ENCODE data around the gene TFCP2. TPM values are rescaled to one million over a fixed set of nuclear protein-coding genes. Genes with fewer than 3 reads are reported as not detected.

Gene TFCP2
- total RNA-seq, 1 donor from 2014 or later: 30.2 TPM

GRCh38 chr12:51200156-51200555 is 27.2 kb upstream of the TFCP2 start:
- Histone ChIP-seq H3K36me3 (peaks cover 11% of the 10 kb centered on the region), H3K4me1 (no peaks in the 10 kb centered on the region), H3K9me3 (no peaks in the 10 kb centered on the region), H3K4me3 (no peak overlapping the region), H3K27me3 (ENCODE audit: low read depth) (no peaks in the 10 kb centered on the region), H3K27ac (no peak overlapping the region)
- TF ChIP-seq CTCF (IDR thresholded peaks at IDR 0.05): no peak
- DNase-seq: no peak
- intact Hi-C loops (cut with DNase I): no loop called here
- no peak for ATAC-seq

- H3K9me3 ChIP-seq: no peaks in the 10 kb centered on the region
- H3K4me1 ChIP-seq: no peaks in the 10 kb centered on the region
- H3K36me3 ChIP-seq: peaks cover 11% of the 10 kb centered on the region
- no peak for TF ChIP-seq CTCF (IDR thresholded peaks at IDR 0.05)
- H3K27me3 ChIP-seq (ENCODE audit: low read depth): no peaks in the 10 kb centered on the region
- no peak overlapping the region for H3K27ac ChIP-seq
- ATAC-seq: no peak
- intact Hi-C loops (cut with DNase I): no loop called here
- no peak for DNase-seq
- H3K4me3 ChIP-seq: no peak overlapping the region
These were observed 26.5 kb upstream of the TFCP2 start for GRCh38 chr12:51199366-51199945.

- no peak overlapping the region for H3K27ac ChIP-seq
- no peak for DNase-seq
- peaks cover 8% of the 10 kb centered on the region for H3K36me3 ChIP-seq
- H3K4me3 ChIP-seq: no peak overlapping the region
- intact Hi-C loops (cut with DNase I): no loop called here
- no peak for TF ChIP-seq CTCF (IDR thresholded peaks at IDR 0.05)
- no peaks in the 10 kb centered on the region for H3K27me3 ChIP-seq (ENCODE audit: low read depth)
- H3K9me3 ChIP-seq: no peaks in the 10 kb centered on the region
- H3K4me1 ChIP-seq: no peaks in the 10 kb centered on the region
- no peak for ATAC-seq
These were observed 25.8 kb upstream of the TFCP2 start for GRCh38 chr12:51198568-51199365.

- intact Hi-C loops (cut with DNase I): no loop called here
- DNase-seq (no peak), ATAC-seq (peak in 1 of 2 donors; percentile 14)
- no peak overlapping the region for H3K4me3 ChIP-seq
- H3K36me3 ChIP-seq: peaks cover 4% of the 10 kb centered on the region
- H3K27me3 ChIP-seq (ENCODE audit: low read depth): no peaks in the 10 kb centered on the region
- H3K9me3 ChIP-seq: no peaks in the 10 kb centered on the region
- H3K4me1 ChIP-seq: no peaks in the 10 kb centered on the region
- TF ChIP-seq CTCF (IDR thresholded peaks at IDR 0.05): no peak
- no peak overlapping the region for H3K27ac ChIP-seq
These were observed 25.0 kb upstream of the TFCP2 start for GRCh38 chr12:51197736-51198567.

GRCh38 chr12:51196547-51196946 is 23.6 kb upstream of the TFCP2 start:
- Histone ChIP-seq H3K27me3 (ENCODE audit: low read depth) (no peaks in the 10 kb centered on the region), H3K4me3 (no peak overlapping the region), H3K36me3 (peaks cover 6% of the 10 kb centered on the region), H3K9me3 (no peaks in the 10 kb centered on the region), H3K4me1 (no peaks in the 10 kb centered on the region), H3K27ac (no peak overlapping the region)
- ATAC-seq (no peak), DNase-seq (no peak)
- intact Hi-C loops (cut with DNase I): no loop called here
- no peak for TF ChIP-seq CTCF (IDR thresholded peaks at IDR 0.05)

Measured in lower lobe of right lung (tissue), 2 donors.